ENCODE measurements around the gene RPS19.

Gene RPS19

GRCh38 chr19:41859618-41860418, at the start of gene RPS19:
RPS19 (plus strand) TSS chr19:41860255; CDS start chr19:41860775, 520 bp downstream.
- DNase-seq (ENCODE audit: extremely low spot score, insufficient read length, low read depth) = peak; percentile 87
- FAIRE-seq = peak; percentile 98

- DNase-seq (ENCODE audit: extremely low spot score, insufficient read length, low read depth) (no peak), FAIRE-seq (no peak)
Measured at GRCh38 chr19:41810301-41810700, 49.8 kb upstream of the RPS19 start.

GRCh38 chr19:41811036-41811435, 49.0 kb upstream of the RPS19 start:
- DNase-seq (ENCODE audit: extremely low spot score, insufficient read length, low read depth) = no peak
- FAIRE-seq = no peak

DNA sequence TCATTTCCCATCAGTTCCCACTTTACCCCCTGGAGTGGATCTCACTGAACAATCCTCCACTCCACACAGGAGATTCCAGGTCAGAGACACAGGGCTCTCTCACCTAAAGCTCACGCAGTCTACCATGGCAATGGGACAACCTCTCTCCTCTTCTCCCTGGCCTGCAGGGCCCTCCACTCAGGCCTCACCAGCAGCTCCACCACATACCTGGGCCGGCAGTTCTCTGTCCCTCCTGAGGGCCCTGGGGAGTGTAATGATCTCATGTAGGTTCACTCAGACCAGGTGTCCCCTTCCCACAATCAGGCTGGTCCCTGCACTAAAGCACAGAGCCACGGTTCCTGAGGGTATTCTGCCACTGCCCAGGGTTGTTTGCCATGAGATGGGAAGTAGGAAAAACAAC, 48.1 kb upstream of the RPS19 start:
- DNase-seq (ENCODE audit: extremely low spot score, insufficient read length, low read depth) = no peak
- no peak for FAIRE-seq

DNA sequence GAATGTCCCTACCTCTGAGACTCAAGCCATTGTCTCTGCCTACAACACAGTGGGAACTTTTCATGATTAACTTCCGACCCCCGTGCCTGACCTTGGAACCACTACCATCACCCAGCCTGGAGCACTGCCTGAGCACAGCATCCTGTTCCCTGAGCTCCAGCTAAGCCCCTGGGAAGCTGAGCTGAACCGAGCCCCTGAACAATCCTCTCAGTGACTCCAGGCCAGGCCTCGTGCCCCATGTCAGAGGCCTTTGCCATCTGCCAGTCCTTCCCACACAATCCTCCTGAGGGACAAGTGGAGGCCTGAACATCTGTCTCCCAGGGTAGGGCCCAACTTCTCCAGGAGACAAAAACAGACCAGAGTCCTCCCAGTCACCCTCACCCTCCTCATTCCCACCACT, 46.1 kb upstream of the RPS19 start:
- DNase-seq (ENCODE audit: extremely low spot score, insufficient read length, low read depth) = no peak
- FAIRE-seq = no peak

DNA sequence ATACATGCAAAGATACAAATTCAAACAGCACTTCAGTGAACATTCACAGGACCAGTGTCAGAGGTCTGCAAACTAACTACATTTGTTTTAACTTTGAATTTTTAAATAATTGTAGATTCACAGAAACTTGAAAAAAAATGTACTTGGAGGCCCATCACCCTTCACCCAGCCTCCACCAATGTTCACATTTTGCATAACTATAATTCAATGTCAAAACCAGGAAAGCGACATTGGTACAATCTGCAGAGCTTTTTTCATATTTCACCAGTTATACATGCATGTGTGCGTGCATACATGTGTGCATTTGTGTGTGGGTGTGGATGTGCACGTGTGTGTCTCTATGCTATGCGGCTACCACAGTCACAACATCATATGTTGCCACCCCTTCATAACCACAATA, 44.8 kb upstream of the RPS19 start:
- FAIRE-seq (no peak), DNase-seq (ENCODE audit: extremely low spot score, insufficient read length, low read depth) (no peak)

DNA sequence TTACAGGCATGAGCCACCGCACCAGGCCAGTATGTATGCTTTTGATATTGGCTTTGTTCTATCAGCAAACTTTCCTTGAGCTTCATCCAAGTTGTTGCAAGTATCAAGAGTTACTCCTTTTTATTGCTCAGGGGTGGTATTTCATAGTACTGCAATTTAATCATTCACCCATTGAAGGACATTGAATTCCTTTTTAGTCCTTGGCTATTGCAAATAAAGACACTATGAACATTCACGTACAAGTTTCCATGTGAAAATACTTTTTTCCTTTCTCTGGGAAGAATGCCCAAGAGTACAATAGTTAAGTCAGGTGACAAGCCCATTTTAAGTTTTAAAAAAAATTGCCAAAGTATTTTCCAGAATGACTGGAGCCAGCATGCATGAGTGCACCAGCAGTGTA, 43.3 kb upstream of the RPS19 start:
- DNase-seq (ENCODE audit: extremely low spot score, insufficient read length, low read depth) (no peak), FAIRE-seq (no peak)

DNA sequence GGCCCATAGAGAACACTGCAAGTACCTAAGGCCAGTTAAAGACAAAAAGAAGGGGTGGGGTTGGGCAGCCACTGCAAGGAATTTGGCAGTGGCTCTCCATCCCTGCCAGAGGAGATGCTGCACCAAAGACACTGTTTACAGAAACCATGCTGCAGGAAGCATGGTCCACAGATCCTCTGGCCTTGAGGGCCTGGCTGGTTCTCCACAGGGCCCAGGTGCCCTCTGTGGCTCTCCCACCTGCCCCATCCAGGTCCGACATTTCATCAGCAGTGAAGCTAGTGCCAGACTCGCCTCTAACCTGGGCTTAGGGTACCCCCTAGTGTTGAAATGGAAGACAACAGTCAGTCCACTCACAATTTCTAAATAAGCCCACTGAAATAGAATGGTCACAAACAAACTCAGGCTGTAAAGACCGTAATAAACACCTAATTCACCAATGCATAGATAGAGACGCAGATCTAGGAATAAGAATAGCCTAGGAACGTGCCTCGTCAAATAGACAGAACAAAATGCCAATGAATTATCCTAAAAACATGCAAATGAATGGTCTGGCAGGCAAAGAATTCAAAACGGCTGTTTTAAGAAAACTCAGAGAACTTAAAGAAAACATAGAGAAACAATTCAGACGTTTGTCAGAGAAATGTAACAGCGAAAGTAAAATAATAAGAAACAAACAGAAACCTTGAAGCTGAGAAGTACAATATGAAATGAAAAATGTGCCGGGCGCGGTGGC, 38.9 kb upstream of the RPS19 start:
- DNase-seq (ENCODE audit: extremely low spot score, insufficient read length, low read depth) (peak; percentile 40), FAIRE-seq (peak; percentile 80)

DNA sequence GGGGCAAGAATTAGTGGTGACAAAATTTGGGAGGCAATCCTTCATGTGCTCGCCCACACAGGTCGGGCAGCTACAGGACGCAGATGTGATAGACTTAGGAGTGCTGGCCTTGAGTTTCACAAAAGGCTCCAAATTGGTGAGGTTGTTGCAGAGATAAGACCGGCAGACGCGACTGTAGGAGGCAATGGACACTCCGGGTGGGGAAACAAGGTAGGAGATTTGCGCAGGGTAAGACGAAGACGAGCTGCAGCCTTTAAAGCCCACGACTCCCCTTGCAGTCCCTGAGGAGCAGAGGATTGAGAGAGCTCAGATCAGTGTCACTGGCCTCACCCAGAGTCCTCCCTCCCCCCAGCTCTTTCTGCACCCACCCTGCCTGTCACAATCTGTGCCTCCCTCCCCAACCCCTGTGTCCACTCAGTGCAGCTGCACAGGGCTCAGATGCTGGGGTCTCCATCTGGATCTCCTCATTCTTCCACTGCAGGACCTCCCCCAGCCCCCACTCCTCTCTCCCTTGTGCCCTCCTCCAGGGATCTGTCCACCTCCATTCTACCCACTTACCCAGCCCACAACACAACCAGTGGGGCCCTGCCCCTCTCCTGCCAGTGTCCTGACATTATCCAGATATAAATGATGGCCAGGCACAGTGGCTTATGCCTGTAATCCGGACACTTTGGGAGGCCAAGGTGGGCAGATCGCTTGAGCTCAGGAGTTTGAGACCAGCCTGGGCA, 21.9 kb upstream of the RPS19 start:
- FAIRE-seq (no peak), DNase-seq (ENCODE audit: extremely low spot score, insufficient read length, low read depth) (no peak)

DNA sequence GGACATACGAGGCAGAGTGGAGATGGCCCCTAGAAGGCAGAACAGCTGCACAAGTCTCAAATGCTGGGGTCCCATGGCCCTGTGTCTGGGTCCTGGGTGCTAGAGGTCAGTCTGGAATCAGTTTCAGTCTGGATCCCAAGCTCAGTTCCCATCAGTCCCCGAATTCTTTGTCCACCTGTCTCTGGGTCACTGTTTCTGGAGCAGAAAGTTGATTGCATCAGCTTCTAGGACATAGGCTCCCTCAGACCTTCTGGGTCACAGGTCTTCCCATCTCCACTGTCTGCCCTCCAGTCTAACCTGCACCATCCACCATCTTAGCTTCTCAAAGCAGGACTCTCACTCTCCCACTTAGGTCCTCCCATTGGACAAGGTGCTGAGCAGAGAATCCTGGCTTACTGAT, 20.8 kb upstream of the RPS19 start:
- DNase-seq (ENCODE audit: extremely low spot score, insufficient read length, low read depth) (no peak), FAIRE-seq (no peak)

DNA sequence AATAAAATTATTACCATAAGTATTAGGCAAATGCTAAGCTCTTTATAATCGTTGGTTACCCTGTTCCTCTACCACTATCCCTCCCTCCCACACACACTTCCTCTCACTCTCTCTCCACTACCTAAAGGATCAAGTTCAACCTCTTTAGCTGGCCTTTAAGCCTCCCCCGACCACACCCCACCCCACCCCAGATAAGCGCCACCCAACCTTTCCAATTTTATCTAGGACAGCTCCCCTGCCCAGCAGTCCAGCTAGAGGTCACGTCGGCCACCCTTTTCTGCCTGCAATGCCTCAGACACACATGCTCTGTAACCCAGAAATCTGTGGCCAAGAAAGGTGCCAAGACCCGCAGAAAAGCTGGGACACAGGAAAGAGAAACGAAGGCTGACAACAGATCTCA, 16.7 kb upstream of the RPS19 start:
- FAIRE-seq = no peak

GRCh38 chr19:41844601-41845000, 15.5 kb upstream of the RPS19 start, which contains the start of gene LYPD4:
LYPD4 (minus strand) TSS chr19:41844683; CDS start chr19:41839285, 5,398 bp downstream.
- no peak for FAIRE-seq
- DNase-seq (ENCODE audit: extremely low spot score, insufficient read length, low read depth) = no peak

More for the DNA sequence above, 16.7 kb upstream of the RPS19 start:
- DNase-seq (ENCODE audit: extremely low spot score, insufficient read length, low read depth) = no peak

GRCh38 chr19:41845001-41845050, 15.2 kb upstream of the RPS19 start, which contains the start of gene DMRTC2:
DMRTC2 (plus strand) TSS chr19:41845042; CDS start chr19:41847429, 2,387 bp downstream.
- FAIRE-seq (no peak), DNase-seq (ENCODE audit: extremely low spot score, insufficient read length, low read depth) (no peak)

- DNase-seq (ENCODE audit: extremely low spot score, insufficient read length, low read depth) = no peak
- no peak for FAIRE-seq
Measured at GRCh38 chr19:41845051-41845590, 14.9 kb upstream of the RPS19 start.

- FAIRE-seq (no peak), DNase-seq (ENCODE audit: extremely low spot score, insufficient read length, low read depth) (no peak)
Measured at GRCh38 chr19:41847351-41848105, 12.5 kb upstream of the RPS19 start.

DNA sequence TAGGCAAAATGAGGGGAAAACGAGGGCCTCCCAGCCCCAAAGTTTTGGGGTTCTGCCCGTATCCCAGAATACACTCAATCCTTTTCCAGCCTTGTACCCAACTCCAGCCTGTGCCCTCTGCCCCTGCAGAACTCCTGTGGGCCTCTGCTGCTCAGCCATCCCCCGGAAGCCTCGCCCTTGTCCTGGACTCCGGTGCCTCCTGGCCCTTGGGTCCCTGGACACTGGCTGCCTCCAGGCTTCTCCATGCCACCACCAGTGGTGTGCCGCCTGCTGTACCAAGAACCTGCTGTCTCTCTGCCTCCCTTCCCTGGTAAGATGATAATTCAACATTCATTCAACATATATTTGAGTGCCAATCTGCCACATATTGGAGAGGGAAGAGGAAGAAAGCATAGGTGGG, 11.4 kb upstream of the RPS19 start:
- DNase-seq (ENCODE audit: extremely low spot score, insufficient read length, low read depth) (no peak), FAIRE-seq (no peak)

DNA sequence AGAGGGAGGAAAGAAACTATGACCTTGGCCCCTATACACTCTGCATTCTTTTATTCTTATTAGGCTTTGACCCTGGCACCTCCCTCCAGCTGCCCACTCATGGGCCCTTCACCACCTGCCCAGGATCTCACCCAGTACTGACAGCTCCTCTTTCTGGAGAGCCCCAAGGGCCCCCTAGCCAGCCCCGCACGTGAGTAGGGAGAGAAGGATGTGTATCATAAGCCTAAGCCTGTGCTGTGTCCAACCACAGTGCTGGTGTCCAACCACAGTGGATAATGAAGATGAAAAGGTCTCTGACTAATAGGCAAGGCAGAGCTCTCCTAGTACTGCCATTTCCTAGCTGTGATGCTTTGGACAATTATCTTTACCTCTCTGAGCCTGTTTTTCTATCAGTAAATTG, 11.0 kb upstream of the RPS19 start:
- no peak for FAIRE-seq

DNA sequence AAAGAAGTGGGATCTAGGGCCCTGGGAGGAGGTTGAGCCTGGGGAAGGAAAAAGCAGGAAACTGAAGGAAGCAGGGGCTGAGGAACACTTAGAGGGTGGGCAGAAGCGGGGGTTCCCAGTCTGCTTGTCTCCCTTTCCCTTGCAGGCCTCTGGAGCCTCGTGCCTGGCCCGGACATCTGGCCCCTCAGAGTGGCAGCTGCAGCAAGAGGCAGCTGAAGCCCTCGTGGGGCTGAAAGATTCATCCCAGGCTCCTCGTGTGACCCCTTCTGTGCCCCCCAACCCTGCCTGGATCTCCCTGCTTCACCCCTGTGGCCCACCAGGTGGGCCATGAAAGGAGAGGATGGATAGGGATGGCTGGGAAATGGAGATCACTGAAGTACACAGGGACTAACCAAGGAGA, 9.7 kb upstream of the RPS19 start:
- no peak for FAIRE-seq
- DNase-seq (ENCODE audit: extremely low spot score, insufficient read length, low read depth) = no peak

More for the DNA sequence above, 11.0 kb upstream of the RPS19 start:
- DNase-seq (ENCODE audit: extremely low spot score, insufficient read length, low read depth) = no peak

GRCh38 chr19:41851456-41851855, 8.6 kb upstream of the RPS19 start:
- DNase-seq (ENCODE audit: extremely low spot score, insufficient read length, low read depth) = no peak
- FAIRE-seq = no peak

DNA sequence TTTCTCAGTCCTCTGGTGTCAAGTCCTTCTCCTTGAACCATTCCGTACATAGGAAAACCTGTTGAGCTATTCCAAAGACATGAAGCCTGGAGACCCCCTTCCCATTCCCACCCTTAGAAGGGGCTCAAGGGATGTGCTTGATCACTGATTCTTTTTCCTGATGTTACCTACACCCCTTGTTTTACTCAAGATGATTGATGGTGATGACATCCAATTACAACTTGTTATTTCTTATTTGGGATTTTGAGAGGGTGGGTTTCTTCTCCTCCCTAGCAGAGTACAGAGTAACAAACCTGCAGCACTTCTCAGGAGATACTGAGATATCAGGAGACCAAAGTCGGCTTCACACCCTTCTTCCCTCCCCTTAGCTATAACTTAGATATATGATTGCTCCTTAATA, 6.7 kb upstream of the RPS19 start:
- DNase-seq (ENCODE audit: extremely low spot score, insufficient read length, low read depth) = no peak
- no peak for FAIRE-seq
